ENCODE results near the gene SORCS2.

The SORCS2 gene

GRCh38 chr4:7192252-7193029 lies at the start of gene SORCS2:
Gene SORCS2 (plus strand): TSS chr4:7192538.
- peak in 1 of 2 donors; percentile 15 for DNase-seq (ENCODE audit: low read depth in 1 of 2, low spot score in 1 of 2)

- DNase-seq (ENCODE audit: low read depth in 1 of 2, low spot score in 1 of 2) = no peak
Measured at GRCh38 chr4:7144374-7145290, 47.7 kb upstream of the SORCS2 start.

GRCh38 chr4:7145291-7145934 lies 46.9 kb upstream of the SORCS2 start:
- DNase-seq (ENCODE audit: low read depth in 1 of 2, low spot score in 1 of 2) = no peak

- DNase-seq (ENCODE audit: low read depth in 1 of 2, low spot score in 1 of 2) = no peak
Measured at GRCh38 chr4:7146059-7146785, 46.1 kb upstream of the SORCS2 start.

GRCh38 chr4:7146786-7147115 lies 45.6 kb upstream of the SORCS2 start:
- DNase-seq (ENCODE audit: low read depth in 1 of 2, low spot score in 1 of 2) = no peak

GRCh38 chr4:7147261-7147660 lies 45.1 kb upstream of the SORCS2 start:
- DNase-seq (ENCODE audit: low read depth in 1 of 2, low spot score in 1 of 2) = no peak

- no peak for DNase-seq (ENCODE audit: low read depth in 1 of 2, low spot score in 1 of 2)
Measured at GRCh38 chr4:7147661-7148310, 44.6 kb upstream of the SORCS2 start.

- DNase-seq (ENCODE audit: low read depth in 1 of 2, low spot score in 1 of 2) = no peak
Measured at GRCh38 chr4:7148337-7148736, 44.0 kb upstream of the SORCS2 start.

GRCh38 chr4:7150036-7150635 lies 42.2 kb upstream of the SORCS2 start:
- no peak for DNase-seq (ENCODE audit: low read depth in 1 of 2, low spot score in 1 of 2)

- no peak for DNase-seq (ENCODE audit: low read depth in 1 of 2, low spot score in 1 of 2)
Measured at GRCh38 chr4:7151668-7152227, 40.6 kb upstream of the SORCS2 start.

GRCh38 chr4:7153711-7154110 lies 38.6 kb upstream of the SORCS2 start:
- DNase-seq (ENCODE audit: low read depth in 1 of 2, low spot score in 1 of 2) = no peak

- no peak for DNase-seq (ENCODE audit: low read depth in 1 of 2, low spot score in 1 of 2)
Measured at GRCh38 chr4:7154351-7154981, 37.9 kb upstream of the SORCS2 start.

GRCh38 chr4:7155590-7156071 lies 36.7 kb upstream of the SORCS2 start:
- no peak for DNase-seq (ENCODE audit: low read depth in 1 of 2, low spot score in 1 of 2)

- DNase-seq (ENCODE audit: low read depth in 1 of 2, low spot score in 1 of 2) = no peak
Measured at GRCh38 chr4:7156328-7156727, 36.0 kb upstream of the SORCS2 start.

GRCh38 chr4:7156761-7157488 lies 35.4 kb upstream of the SORCS2 start:
- no peak for DNase-seq (ENCODE audit: low read depth in 1 of 2, low spot score in 1 of 2)

GRCh38 chr4:7157666-7158065 lies 34.7 kb upstream of the SORCS2 start:
- no peak for DNase-seq (ENCODE audit: low read depth in 1 of 2, low spot score in 1 of 2)

- DNase-seq (ENCODE audit: low read depth in 1 of 2, low spot score in 1 of 2) = no peak
Measured at GRCh38 chr4:7158081-7158750, 34.1 kb upstream of the SORCS2 start.

GRCh38 chr4:7158991-7159390 lies 33.3 kb upstream of the SORCS2 start:
- DNase-seq (ENCODE audit: low read depth in 1 of 2, low spot score in 1 of 2) = no peak
